GM21619 (cell line): ENCODE results near the gene ACOT7.
"Not testable (repeated sequence)": the region's sequence is repeated elsewhere in the genome, so short reads cannot be mapped to it uniquely, and the experiment has no call there.

Experiments
- ATAC-seq: cut with Tn5 transposase; IDR thresholded peaks from one replicate; pipeline ENCODE4 v1.9.1; 2021; ENCODE audit not compliant: unreplicated experiment

Gene ACOT7, protein sequence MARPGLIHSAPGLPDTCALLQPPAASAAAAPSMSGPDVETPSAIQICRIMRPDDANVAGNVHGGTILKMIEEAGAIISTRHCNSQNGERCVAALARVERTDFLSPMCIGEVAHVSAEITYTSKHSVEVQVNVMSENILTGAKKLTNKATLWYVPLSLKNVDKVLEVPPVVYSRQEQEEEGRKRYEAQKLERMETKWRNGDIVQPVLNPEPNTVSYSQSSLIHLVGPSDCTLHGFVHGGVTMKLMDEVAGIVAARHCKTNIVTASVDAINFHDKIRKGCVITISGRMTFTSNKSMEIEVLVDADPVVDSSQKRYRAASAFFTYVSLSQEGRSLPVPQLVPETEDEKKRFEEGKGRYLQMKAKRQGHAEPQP

DNA sequence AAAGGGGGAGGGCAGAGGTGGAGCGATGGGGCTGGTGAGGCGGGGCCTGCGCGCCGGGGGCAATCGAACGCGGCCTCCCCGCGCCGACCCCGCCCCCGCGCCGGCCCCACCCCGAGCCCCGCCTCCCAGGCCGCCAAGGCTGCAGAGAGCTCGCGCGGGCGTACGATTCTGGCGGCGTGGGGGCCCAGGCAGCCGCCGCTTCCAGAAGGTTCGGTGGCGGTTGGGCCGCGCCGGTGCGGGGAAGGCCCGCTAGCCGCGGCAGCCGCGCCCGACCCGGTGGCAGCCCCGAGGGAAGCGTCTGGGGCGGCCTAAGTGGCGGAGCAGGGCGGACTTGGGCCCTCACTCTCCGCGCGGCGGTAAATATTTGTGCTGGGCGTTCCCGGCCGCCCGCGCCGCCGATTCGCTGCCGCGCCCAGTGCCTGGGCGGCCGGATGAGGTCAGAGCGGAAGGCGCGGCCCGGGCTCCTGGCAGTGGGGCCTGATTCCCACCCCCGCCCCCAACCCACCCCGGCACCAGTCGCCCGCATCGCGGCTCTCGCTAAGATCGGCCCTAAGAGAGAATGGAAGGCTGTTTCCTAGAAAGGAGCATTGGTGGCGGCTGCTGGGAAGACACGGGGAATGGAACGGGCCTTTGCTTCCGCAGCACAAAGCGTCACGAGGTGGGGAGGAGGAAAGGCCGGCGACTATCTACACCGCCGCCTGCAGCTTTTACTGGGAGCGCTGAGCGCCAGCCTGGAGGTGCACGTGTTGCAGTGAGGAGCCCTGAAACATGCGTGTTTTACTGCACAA is at the start of gene ACOT7:
Gene ACOT7 (minus strand): TSS at position 368 of the 788 bp plus-strand sequence. CDS start 368 bp downstream, outside the sequence.
- ATAC-seq = peak; percentile 81

DNA sequence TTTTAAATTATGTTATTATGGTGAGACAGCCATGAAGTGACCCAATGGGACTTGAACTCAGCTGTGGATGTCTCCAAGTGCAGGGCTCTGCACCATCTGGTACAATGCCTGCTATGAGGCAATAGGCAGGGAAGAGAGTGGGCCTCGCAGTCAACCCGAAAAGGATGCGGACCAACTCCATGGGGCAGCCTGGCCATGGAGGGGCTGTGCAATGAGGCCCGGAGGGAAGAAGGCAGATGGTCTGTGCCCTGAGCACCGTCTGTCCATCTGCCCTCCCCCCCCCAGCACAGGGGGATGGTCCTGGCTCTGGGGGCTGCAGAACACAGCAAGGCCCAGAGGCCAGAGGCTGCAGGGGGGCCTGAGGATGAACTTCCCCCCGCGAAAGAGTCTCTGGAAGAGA is 48.0 kb upstream of the ACOT7 start:
- ATAC-seq = no peak

DNA sequence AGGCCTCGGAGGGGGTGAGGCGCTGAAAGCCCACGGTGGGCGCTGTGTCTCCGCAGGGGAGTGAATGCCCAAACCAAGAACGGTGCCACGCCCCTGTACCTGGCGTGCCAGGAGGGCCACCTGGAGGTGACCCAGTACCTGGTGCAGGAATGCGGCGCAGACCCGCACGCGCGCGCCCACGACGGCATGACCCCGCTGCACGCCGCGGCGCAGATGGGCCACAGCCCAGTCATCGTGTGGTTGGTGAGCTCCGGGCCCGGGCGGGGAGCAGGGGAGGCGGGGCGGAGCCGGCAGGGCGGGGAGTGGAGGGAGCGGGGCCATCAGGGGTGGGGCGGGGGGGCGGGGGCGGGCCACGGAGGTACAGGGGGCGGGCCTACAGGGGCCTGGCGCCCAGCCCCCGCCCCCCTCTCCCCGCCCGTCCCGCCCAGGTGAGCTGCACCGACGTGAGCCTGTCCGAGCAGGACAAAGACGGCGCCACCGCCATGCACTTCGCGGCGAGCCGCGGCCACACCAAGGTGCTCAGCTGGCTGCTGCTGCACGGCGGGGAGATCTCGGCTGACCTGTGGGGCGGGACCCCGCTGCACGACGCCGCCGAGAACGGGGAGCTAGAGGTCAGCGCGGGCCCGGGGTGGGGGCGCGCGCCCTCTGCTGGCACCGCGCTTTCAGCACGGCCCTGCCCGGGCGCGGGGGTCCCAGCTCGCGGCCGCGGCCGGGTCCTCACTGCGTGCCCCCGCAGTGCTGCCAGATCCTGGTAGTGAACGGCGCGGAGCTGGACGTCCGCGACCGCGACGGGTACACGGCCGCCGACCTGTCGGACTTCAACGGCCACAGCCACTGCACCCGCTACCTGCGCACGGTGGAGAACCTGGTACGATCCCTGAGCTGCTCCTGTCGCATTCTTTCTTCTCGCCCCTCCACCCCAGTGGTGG is 46.9 kb upstream of the ACOT7 start:
- peak; percentile 64 for ATAC-seq

DNA sequence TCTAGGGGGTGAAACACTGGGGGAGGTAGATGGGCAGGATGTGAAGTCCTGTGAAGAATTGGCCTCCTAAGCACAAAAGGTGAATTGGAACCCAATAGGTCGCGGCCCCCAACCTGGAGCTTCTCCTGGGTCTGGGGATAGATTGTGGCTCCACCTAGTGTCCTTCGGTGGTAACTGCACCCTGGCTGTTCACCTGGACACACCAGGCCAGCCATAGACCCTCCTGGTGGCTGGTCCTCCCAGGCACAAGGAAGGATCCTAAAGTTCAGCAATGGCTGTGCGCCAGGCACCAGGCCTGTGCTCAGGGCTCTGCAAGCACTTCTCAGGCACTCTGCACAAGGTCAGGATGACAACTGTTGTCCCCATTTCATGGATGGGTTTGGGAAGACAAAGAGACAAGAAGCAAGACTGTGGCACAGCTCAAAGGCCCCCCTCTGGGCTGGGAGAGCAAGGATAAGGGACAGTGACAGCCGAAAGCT is 44.5 kb upstream of the ACOT7 start:
- ATAC-seq = no peak

DNA sequence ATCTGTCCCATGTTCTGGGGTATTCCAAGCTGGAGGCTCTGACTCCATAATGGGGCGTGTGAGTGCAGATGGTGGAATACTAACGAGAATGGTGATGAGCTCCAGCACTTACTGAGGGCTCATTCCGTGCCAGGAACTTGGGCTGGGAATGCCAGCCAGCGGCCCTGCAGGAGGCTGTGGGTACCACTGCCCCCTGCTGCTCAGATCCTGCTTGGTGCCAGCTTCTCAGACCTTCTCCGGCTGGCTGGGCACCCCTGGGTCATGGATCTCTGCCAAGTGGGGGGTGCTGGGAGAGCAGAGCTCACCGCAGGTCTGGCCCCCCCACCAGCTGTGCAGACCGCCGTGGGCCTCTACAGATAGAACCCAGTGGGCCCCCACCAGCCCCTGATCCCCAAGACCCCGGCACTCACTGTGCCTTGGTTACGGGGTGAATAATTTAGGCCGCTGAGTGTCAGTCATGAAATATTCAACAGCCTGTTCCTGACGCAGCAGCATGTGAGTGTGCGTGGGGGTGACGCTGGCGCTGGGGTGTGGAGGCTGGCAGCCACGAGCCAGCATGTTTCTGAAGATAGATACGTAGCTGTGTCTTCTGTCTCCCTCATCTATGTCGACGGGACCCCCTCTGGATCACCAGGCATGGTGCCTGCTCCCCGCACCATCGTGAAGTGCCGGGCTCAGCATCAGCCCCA is 43.6 kb upstream of the ACOT7 start:
- not testable (repeated sequence) for ATAC-seq

DNA sequence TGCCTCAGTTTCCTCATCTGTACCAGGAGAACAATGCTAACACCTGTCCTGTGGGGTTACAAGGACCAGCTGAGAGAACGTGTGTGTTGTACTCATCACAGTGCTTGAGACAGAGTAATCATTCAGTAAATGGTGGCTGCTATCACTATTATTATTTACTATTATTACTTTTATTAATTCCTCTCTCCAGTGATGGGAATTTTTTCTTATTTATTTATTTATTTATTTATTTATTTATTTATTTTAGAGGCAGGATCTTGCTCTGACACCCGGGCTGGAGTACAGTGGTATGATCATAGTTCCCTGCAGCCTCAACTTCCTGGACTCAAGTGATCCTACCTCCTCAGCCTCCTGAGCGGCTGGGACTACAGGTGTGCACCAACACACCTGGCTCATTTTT is 42.7 kb upstream of the ACOT7 start:
- not testable (repeated sequence) for ATAC-seq

DNA sequence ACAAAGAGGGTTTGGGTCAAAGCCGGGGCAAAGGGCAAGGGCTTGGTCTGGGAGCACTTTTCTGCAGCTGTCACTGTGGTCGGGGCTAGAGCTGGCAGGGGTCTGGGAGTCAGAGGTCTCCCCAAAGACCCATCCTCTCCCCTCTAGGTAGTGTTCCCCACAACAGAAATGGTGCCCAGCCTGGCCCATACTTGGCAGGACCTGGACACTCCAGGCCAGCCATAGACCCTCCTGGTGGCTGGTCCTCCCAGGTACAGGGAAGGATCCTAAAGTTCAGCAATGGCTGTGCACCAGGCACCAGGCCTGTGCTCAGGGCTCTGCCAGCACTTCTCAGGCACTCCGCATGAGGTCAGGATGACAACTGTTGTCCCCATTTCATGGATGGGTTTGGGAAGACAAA is 42.0 kb upstream of the ACOT7 start:
- ATAC-seq = no peak

DNA sequence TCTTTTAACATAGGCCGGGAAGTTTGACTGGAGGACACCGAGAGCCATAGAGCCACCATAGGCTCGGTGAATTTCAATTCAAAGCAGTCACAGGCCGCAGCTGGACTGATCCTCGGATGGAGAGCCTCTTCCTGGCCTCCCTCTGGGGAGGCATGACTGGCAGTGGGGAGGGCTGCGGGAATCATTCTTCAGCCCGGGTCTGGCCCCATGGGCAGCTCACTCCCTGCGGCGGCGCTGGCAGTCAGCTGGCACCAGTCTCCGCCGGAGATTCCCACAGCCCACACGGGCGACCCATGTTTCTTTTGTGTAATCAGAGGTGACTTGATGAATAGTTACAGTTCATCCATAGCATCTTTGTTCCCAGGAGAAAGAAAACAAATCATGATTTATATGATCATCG is 41.6 kb upstream of the ACOT7 start:
- no peak for ATAC-seq

DNA sequence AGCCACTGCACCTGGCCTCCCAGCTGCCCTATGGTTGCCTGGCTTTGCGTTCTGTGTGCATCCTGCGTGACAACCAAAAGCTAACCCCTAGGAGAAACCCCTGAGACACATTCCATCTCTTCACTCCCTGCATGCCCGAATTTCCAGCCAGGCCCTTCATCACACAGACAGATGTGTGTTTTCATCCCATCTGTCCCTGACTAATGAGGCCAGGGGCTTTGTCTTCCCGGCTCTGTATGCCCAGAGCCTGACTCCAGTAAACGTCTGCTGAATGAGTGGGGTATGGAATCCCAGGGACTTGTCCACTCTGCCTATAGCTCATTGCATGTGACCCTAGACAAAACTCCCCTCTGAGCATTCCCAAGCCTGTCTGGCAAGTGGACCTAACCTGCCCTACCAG is 40.6 kb upstream of the ACOT7 start:
- ATAC-seq = no peak

DNA sequence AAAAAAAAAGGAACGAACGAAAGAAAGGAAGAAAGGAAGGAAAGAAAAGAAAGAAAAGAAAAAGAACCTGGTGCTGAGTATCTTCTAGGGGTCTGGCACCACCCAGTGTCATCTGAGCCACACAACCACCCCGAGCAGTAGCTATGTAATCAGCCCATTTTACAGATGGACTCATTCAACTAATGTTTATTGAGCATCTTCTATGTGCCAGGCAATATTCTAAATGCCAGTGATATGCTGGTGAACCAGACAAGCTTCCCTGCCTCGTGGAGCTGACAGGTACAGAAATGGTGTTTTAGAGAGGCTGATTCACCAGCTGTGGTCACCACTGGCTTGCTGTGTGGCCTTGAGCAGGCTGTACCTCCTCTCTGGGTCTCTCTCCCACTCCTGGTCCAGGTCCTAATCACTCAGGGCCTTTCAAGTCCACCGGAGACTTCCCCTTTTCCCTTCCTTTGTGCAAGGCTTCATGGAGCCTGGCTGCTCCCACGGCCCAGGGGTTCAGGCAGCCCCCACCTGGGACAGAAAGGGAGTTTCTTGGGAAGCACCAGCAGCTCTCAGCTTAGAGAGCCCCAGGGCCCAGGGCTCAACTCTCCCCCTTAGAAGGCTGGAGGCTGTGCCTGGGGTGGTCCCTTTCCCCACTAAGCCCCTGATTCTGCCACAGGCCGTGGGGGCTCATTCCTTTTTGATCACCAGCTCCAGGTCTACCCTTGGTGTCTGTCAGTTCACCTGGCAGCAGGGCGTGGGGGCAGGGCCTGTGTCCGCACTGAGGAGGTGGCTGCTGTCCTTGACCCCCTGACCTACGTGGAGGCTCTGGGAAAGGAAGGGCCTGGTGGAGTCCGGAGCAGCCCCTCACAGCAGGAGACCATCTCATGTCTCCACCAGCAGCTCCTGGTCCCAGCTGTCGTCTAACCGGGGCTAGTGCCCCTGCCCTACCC is 38.3 kb upstream of the ACOT7 start:
- ATAC-seq = not testable (repeated sequence)

DNA sequence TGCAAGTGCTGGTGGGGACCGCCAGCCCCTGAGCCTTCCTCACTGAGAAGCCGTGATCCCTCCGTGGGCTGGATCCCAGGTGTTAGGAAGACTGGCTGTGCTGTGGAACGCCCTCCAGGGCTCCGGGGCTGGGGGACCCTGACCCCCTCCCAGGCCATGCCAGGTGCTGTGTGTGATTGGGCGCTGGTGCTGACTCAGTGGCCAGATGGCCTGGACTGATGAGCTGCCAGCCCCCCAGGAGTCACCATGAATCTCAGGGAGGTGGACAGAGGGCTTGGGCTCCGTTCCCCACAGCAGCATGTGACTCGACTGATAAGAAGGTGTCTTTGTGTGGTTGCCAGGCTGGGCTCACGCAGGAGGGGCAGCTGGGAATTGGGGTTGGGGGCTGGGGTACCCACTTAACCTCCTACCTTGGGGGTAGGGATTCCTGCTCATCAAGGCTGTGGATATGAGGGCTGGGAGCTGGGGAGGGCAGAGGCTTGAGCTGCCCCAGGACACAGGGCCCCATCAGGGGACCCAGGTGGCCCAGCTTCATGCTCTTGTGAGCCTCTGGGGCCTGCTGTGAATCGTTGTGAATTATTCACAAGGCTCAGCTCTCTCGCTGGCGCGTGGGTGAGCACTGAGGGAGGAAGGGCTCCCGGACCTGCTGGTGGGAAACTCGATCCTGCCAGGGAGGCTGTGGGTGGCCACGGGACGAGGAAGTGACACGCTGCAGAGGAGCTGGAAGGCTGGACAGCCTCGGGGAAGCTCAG is 36.3 kb upstream of the ACOT7 start:
- ATAC-seq = not testable (repeated sequence)

DNA sequence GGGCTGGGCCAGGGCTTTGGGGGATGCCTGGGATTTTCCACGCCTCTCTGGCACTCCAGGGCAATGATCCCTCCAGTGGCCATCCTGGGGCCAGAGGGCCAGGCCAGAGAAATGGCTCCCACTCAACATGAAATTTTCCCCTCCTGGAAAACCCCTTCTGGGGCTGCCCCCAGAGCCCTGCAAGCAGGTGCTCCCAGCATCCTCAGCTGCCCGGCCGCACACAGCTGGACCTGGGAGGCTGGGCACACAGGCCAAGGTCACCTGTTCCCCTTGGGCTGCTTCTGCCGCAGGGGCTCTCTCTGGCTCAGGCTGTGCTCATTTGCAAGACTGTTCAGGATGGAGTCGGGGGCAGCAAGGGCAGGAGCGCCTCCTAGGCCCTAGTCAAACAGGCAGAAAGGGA is 34.9 kb upstream of the ACOT7 start:
- ATAC-seq = not testable (repeated sequence)

DNA sequence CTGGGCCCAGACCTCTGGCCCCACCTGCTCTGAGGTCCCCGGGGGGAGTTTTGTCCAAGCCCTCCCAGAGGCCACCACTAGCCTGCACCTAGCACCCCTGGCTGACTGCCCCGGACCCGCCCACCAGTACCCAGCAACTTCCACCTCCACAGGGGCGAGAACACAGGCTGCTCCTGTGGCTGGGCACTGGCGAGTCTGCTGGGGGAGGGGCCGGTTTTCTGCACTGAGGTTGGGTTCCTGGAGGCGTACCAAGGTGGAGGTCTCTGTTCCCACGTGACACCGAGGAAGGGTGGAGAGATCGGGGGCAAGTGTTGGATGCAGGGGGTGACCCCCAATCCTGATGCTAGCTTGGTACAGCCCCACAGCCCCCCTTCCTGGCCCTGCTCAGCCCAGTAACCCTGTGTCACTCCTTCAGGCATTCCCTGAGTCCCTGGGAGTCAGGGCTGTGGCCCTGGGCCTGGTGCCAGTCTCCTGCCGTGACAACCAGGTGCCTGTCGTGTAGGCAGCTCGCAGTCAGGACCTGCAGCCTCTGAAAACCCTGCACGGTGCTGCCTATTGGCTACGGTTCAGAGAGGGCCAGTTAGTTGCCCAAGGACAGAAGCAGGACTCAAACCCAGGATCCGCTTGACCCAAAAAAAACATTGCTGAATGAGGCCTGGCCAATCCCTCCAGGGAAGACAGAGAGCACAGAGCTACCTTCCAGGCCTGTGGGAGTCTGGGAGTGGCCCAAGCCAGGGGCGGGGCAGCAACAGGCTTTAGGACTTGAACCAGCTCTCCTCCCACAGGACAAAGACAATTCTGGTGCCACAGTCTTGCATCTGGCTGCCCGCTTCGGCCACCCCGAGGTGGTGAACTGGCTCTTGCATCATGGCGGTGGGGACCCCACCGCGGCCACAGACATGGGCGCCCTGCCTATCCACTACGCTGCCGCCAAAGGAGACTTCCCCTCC is 34.1 kb upstream of the ACOT7 start:
- no peak for ATAC-seq

DNA sequence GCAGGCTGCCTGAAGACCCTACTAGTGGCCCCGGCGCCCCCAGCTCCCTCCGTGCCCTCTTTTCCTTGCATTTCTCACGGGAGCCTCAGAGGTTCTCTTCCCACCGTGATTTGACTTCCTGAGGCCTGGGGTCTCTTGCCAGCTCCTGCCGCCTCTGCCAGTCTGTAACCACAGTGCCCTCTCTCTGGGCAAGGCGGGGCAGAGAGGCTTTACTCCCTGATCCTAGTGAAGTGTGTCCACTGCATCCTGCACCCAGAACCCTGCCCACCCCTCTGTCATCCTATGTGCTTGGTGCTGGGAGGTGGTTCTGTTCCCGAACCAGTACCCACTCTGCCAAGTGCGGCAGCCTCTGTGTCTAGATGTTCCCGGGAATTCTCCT is 33.4 kb upstream of the ACOT7 start:
- ATAC-seq = no peak

DNA sequence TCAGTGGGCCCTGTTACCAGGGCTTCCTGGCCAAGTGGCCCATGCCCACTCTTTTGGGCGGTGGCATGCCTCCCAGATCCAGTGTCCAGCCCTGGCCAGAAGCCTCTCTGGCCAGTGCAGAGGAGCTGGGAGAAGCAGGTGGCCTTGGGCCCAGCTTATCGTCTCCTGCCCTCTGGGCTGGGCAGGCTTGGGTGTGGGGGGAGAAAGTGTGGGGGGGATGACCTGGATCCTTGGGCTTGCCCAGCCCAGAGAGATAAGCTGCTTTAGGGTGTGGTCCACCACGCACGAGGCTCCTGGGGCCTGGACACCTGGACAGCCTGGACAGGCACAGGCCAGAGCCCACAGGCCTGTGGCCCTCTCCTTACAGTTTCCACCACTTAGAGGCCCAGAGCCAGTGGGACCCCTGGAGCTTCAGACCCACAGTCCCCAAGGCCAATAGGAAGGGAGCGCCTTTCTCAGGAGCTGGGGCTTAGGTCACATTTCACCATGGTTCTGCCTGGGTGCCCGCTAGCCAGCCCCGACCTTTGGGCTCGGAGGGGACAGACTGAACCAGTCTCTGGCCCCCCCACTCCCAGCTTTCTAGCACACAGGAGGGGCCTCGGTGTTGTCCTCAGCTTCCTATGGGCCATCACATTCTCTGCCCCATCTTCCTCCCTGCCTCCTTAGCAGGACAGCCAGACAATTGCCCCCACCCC is 32.9 kb upstream of the ACOT7 start:
- no peak for ATAC-seq

DNA sequence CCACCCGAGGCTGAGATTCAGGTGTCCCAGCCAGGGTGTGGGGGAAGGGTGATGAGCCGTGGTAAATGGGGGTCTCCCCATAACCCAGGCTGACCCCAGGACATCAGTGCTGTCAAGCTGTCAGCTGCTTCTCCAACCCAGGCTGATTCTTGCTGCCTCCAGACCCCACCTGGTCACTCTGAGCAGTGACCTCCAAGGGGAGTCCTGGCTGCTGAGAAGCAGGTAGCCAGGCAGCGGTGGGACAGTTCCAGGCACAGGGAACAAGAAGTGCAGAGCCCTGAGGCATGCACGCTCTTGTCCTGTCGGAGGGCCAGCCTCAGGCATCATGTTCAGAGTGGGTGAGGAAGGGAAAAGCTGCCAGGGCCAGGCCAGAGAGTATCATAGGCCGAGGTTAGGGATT is 32.1 kb upstream of the ACOT7 start:
- ATAC-seq = no peak
